Right ventricle myocardium superior (tissue), 1 donor: Measurements from ENCODE around the gene SIRT2. TPM values are rescaled to one million over a fixed set of nuclear protein-coding genes. Genes with fewer than 3 reads are reported as not detected.
"Not testable (repeated sequence)": the region's sequence is repeated elsewhere in the genome, so short reads cannot be mapped to it uniquely, and the experiment has no call there.

Source experiments
- ATAC-seq: fragments of 200-7000 bp; cut with Tn5 transposase; one replicate; pipeline ENCODE4 v1.9.1; 2020; ENCODE audit warnings: mild to moderate bottlenecking; ENCODE audit not compliant: poor library complexity
- DNase-seq: peaks from one replicate; pipeline ENCODE4 v3.0.0-alpha.2; 2020
- intact Hi-C: fragments of 100-400 bp; cut with DNase I; formaldehyde crosslinking; loops from one replicate; pipeline ENCODE4 v1.11.2; 2022
- total RNA-seq: library from RNA; stranded (reverse); fragmentation: NEBNext Ultra II Directional; extraction: Animal tissue kit (Norgen Biotek cat#: 25700); gene quantifications from one replicate; pipeline ENCODE4 v1.2.1, GENCODE V29; 2021
- donor health status: DM: no; HTN: yes; CAD: no; lungs with severe emphysema.

Gene SIRT2
- total RNA-seq, 1 donor from 2014 or later = 96.2 TPM

DNA sequence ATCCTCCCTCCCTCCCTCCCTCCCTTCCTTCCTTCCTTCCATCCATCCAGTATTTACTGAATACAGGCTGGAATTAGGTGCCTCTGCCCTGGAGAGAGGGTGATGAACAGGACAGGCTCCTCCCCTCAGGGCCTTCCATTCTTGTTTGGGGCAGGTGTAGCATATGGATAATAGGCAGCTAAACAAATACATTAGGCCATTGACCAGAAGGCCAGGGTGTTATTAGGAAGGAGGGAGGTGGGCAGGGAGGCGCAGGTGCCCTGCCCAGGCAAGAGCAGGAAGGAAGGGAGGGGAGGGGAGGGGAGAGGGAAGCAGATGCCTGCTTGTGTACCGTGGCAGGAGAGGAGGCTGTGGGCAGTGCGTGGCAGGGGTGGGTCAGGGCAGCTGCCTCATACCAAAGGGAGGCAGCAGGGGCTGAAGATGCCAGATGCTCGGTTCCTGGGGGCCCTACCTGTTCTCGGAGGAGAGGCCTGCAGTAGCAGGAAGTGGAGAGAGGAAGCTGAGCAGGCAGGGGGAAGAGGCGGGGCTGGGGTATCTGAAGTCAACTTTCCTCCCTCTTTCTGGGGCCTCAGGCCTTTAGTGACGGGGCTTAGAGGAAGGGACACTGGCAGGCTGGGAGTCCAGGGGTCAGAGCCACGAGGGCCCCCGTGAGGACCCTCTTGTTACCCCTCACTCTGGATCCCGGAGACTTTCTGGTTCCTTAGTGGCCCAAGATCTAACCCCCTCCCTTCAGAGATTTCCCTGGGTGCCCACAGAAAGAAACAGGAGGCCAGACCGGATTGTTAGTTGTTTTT, 21.4 kb downstream of the SIRT2 start, which contains the start of gene RINL:
RINL (minus strand) TSS at position 495 of the 794 bp plus-strand sequence. CDS start 1,533 bp downstream, outside the sequence.
- peak; percentile 54 for DNase-seq
- peak; percentile 47 for ATAC-seq
- intact Hi-C loops = no loop called here

DNA sequence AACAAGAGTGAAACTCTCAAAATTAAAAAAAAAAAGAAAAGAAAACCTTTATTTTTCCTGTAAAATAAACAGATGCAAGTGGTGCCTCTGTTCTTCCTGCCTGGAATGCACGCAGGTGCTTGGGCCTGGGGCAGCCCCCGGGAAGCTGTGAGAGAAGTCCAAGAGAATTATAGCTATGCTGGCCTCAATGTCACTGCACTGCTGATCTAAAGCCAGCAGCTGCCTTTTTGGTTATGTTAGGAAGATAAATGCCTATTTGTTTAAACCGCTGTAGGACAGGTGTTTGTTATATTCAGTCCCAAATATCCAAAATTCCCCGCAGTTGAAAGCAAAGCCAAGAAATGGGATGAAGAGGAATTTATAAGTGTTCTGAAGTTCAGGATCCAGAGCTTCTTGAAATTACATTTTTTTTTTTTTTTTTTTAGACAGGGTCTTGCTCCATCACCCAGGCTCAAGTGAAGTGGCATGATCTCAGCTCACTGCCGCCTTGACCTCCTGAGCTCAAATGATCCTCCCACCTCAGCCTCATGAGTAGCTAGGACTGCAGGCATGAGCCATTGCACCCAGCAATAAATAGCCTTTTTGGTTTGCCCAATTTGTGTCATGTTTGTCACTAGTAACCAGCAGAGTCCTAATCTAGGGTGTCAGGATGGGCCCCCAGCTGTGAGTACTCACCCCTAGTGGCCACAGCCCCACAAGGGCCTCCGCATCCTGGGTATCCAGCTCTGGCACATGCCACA, 23.6 kb downstream of the SIRT2 start:
- intact Hi-C loops = no loop called here
- DNase-seq (no peak), ATAC-seq (no peak)

GRCh38 chr19:38873400-38873799, 26.0 kb downstream of the SIRT2 start:
- intact Hi-C loops = not testable (repeated sequence)

GRCh38 chr19:38870612-38871011, 28.8 kb downstream of the SIRT2 start:
- intact Hi-C loops = no loop called here
- ATAC-seq (peak; percentile 3), DNase-seq (no peak)

More at GRCh38 chr19:38873400-38873799, 26.0 kb downstream of the SIRT2 start:
- not testable (repeated sequence) for DNase-seq, ATAC-seq

GRCh38 chr19:38869836-38870607, 29.4 kb downstream of the SIRT2 start:
- intact Hi-C loops = no loop called here
- ATAC-seq (peak; percentile 96), DNase-seq (peak; percentile 95)

GRCh38 chr19:38869160-38869835, 30.1 kb downstream of the SIRT2 start:
- ATAC-seq = peak; percentile 28
- intact Hi-C loops = no loop called here
- no peak for DNase-seq

GRCh38 chr19:38868551-38868950, 30.9 kb downstream of the SIRT2 start:
- intact Hi-C loops = no loop called here
- no peak for ATAC-seq
- DNase-seq = no peak

DNA sequence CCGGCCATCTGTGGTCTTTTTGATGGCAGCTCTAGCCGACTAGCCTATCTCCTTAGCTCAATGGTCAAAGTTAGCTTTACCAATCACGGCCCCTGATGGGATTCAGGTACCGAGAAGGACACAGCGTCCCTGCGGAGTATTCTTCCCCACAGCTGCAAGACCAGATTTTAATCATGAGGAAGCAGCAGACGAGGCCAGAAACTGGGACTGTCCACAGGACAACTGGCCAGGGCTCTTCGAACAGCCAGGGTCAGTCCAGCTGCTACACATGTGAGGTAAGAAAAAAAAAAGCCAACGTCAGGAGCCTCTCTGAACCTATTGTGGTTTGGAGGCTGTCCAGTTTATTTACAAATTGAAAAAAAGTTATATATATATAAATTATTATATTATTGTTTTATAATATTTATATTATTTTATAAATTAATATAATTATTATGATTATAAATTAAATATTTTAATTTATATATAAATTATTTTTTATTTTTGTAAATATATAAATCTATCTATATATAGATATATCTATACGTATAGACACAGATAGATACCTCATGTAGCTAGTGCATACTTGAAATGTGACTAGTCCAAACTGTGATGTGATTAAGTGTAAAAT, 32.1 kb downstream of the SIRT2 start:
- intact Hi-C loops = no loop called here
- no peak for ATAC-seq

GRCh38 chr19:38862321-38863059, 36.9 kb downstream of the SIRT2 start:
- peak; percentile 82 for ATAC-seq
- DNase-seq = no peak
- intact Hi-C loops = no loop called here

More for the DNA sequence above, 32.1 kb downstream of the SIRT2 start:
- no peak for DNase-seq

- DNase-seq = no peak
- ATAC-seq = no peak
- intact Hi-C loops = no loop called here
Measured at GRCh38 chr19:38861368-38861767, 38.0 kb downstream of the SIRT2 start.

GRCh38 chr19:38859631-38860204, 39.7 kb downstream of the SIRT2 start:
- intact Hi-C loops, DNase-seq, ATAC-seq: not testable (repeated sequence)

DNA sequence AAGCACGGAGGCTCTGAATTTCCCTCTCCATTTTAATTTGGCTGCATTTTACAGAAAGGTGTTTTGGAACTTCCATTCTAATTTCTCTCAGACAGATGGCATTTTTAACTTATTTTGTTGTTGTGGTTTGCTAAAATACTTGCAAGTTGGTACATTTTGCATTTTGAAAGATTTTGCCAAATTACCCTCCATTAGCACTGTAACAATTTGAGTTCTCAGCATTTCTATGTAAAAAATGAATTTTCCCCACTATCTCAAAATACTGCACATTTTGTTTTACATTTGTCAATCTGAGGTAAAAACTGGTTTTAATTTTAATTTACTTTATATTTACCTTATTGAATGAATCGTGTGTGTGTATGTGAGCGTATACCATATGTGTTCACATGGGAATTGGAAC, 42.6 kb downstream of the SIRT2 start:
- DNase-seq (no peak), ATAC-seq (no peak)
- intact Hi-C loops = no loop called here

GRCh38 chr19:38855751-38856150, 43.7 kb downstream of the SIRT2 start:
- ATAC-seq, DNase-seq, intact Hi-C loops: not testable (repeated sequence)

DNA sequence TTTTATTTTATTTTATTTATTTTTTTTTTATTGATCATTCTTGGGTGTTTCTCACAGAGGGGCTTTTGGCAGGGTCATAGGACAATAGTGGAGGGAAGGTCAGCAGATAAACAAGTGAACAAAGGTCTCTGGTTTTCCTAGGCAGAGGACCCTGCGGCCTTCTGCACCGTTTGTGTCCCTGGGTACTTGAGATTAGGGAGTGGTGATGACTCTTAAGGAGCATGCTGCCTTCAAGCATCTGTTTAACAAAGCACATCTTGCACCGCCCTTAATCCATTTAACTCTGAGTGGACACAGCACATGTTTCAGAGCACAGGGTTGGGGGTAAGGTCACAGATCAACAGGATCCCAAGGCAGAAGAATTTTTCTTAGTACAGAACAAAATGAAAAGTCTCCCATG, 44.5 kb downstream of the SIRT2 start:
- DNase-seq, intact Hi-C loops, ATAC-seq: not testable (repeated sequence)

GRCh38 chr19:38853214-38853613, 46.2 kb downstream of the SIRT2 start:
- ATAC-seq (no peak), DNase-seq (no peak)
- intact Hi-C loops = no loop called here

DNA sequence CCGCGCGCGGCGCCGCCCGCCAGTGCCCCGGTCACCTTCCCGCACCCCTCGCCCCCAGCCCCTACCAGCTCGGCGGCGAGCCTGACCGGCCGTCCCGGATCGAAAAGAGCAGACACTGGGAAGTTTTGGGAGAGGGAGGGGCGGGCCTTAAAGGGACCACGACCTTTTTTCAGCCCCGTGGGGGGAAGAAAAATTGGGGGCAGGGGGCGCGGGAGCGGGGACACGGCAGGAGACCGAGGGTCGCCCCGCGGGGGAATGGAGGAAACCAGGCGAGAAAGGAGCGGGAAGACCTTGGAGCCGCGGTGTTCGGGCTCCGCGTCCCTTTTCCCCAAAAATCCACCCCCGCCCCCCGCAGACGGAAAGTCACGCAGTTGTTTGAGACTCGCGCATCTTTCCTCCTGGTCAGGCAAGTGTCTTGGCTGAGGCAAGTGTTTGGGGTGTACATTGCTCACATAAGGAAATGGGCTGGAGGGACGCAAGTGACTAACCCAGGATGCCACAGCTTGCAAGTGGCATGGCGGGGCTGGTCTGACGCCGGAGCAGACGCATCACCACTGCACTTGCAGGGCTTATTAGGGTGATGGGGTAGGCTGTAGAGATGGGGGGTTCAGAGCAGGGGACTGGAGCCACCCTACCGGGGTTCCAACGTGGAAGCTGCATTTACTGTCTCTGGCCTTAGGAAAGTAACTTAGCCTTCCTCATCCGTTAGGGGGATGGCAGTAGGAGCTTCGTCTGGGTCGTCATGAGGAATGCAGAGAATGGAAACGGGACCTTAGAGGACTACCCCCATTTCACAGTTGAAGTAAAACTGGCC, 47.0 kb downstream of the SIRT2 start:
- ATAC-seq (no peak), DNase-seq (peak; percentile 73)
- intact Hi-C loops = no loop called here
